A673 (cell line): ENCODE measurements around the gene TMEM60.
"Not testable (repeated sequence)": the region's sequence is repeated elsewhere in the genome, so short reads cannot be mapped to it uniquely, and the experiment has no call there.

Experiments
- EZH2 ChIP-seq: fragments of 200-600 bp; sonication (generic); IDR thresholded peaks from 2 replicates; pipeline ENCODE4 v1.6.1; 2017; ENCODE audit warnings: borderline replicate concordance, low read depth, mild to moderate bottlenecking, mixed read lengths, antibody characterized with exemption, low read length; ENCODE audit not compliant: poor library complexity, severe bottlenecking
- TF ChIP-seq, protein P1 (sequence below): fragments of 300-800, 200-600 bp; sonication (generic); conservative IDR thresholded peaks from 2 replicates; pipeline ENCODE4 v1.5.1; 2017; ENCODE audit warnings: low read depth, mild to moderate bottlenecking, antibody characterized with exemption, low read length, moderate library complexity, mixed read lengths

GRCh38 chr7:77784426-77784825, 13.8 kb downstream of the TMEM60 start:
- not testable (repeated sequence) for TF ChIP-seq EZH2
- TF ChIP-seq, protein P1, sequence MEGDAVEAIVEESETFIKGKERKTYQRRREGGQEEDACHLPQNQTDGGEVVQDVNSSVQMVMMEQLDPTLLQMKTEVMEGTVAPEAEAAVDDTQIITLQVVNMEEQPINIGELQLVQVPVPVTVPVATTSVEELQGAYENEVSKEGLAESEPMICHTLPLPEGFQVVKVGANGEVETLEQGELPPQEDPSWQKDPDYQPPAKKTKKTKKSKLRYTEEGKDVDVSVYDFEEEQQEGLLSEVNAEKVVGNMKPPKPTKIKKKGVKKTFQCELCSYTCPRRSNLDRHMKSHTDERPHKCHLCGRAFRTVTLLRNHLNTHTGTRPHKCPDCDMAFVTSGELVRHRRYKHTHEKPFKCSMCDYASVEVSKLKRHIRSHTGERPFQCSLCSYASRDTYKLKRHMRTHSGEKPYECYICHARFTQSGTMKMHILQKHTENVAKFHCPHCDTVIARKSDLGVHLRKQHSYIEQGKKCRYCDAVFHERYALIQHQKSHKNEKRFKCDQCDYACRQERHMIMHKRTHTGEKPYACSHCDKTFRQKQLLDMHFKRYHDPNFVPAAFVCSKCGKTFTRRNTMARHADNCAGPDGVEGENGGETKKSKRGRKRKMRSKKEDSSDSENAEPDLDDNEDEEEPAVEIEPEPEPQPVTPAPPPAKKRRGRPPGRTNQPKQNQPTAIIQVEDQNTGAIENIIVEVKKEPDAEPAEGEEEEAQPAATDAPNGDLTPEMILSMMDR = not testable (repeated sequence)
